OCI-LY1 (cell line): ENCODE measurements around the gene RHOBTB3.

Source experiments
- H2AFZ ChIP-seq: fragments of 200-600 bp; sonication (generic), shearing (Covaris generic); 2 replicates; pipeline ENCODE4 v1.6.0; 2014; ENCODE audit warnings: antibody characterized with exemption, mild to moderate bottlenecking, low read length
- H3F3A ChIP-seq: fragments of 200-600 bp; sonication (generic), shearing (Covaris generic); 2 replicates; pipeline ENCODE4 v1.6.0; 2014; ENCODE audit warnings: mild to moderate bottlenecking, antibody characterized with exemption, low read length, moderate library complexity; ENCODE audit not compliant: insufficient read depth
- H3K27ac ChIP-seq: fragments of 200-600 bp; sonication (generic); 2 replicates; pipeline ENCODE4 v1.5.1; 2014; ENCODE audit warnings: low read length, mixed run types, mild to moderate bottlenecking, low read depth; ENCODE audit not compliant: poor library complexity, severe bottlenecking
- H3K27me3 ChIP-seq: fragments of 200-600 bp; sonication (generic); 2 replicates; pipeline ENCODE4 v1.6.0; 2014; ENCODE audit warnings: antibody characterized with exemption, mild to moderate bottlenecking, low read length, moderate library complexity; ENCODE audit not compliant: insufficient read depth
- H3K36me3 ChIP-seq: fragments of 200-600 bp; sonication (generic); 2 replicates; pipeline ENCODE4 v1.6.1; 2014; ENCODE audit warnings: mild to moderate bottlenecking, antibody characterized with exemption, low read length, moderate library complexity, mixed read lengths; ENCODE audit not compliant: insufficient read depth
- H3K4me1 ChIP-seq: fragments of 200-600 bp; sonication (generic); 2 replicates; pipeline ENCODE4 v1.5.1; 2014; ENCODE audit warnings: mild to moderate bottlenecking, low read length, moderate library complexity; ENCODE audit not compliant: insufficient read depth, severe bottlenecking
- H3K4me2 ChIP-seq: fragments of 200-600 bp; sonication (generic), shearing (Covaris generic); 2 replicates; pipeline ENCODE4 v1.6.1; 2014; ENCODE audit warnings: low read length
- H3K4me3 ChIP-seq: fragments of 200-600 bp; sonication (generic); 2 replicates; pipeline ENCODE4 v1.5.1; 2014; ENCODE audit warnings: low read length, low read depth, mild to moderate bottlenecking, mixed read lengths; ENCODE audit not compliant: poor library complexity, severe bottlenecking
- H3K79me2 ChIP-seq: fragments of 200-600 bp; shearing (Covaris generic); 2 replicates; pipeline ENCODE4 v1.6.1; 2016; ENCODE audit warnings: mixed run types, low read length, mixed read lengths; ENCODE audit not compliant: insufficient read depth
- H3K9ac ChIP-seq: fragments of 200-600 bp; sonication (generic), shearing (Covaris generic); 2 replicates; pipeline ENCODE4 v1.6.1; 2014; ENCODE audit warnings: mild to moderate bottlenecking, low read length, mixed read lengths
- H3K9me2 ChIP-seq: fragments of 200-600 bp; sonication (generic), shearing (Covaris generic); 2 replicates; pipeline ENCODE4 v1.6.1; 2014; ENCODE audit warnings: low read depth, mild to moderate bottlenecking, low read length, mixed read lengths
- H3K9me3 ChIP-seq: fragments of 200-600 bp; shearing (Covaris generic); 2 replicates; pipeline ENCODE4 v1.6.1; 2014; ENCODE audit warnings: low read length, mixed read lengths
- H4K20me1 ChIP-seq: fragments of 200-600 bp; sonication (generic), shearing (Covaris generic); 2 replicates; pipeline ENCODE4 v1.6.0; 2016; ENCODE audit warnings: mild to moderate bottlenecking, low read length; ENCODE audit not compliant: insufficient read depth
- CTCF ChIP-seq: fragments of 200-600 bp; sonication (generic), shearing (Covaris generic); IDR thresholded peaks from 2 replicates; pipeline ENCODE4 v1.5.1; 2017; ENCODE audit warnings: mild to moderate bottlenecking, antibody characterized with exemption, low read length, moderate library complexity, mixed read lengths
- EZH2 ChIP-seq: fragments of 200-600 bp; sonication (generic), shearing (Covaris generic); IDR thresholded peaks from 2 replicates; pipeline ENCODE4 v1.8.0; 2017; ENCODE audit warnings: borderline replicate concordance, mixed run types, mild to moderate bottlenecking, antibody characterized with exemption, low read length, moderate library complexity, mixed read lengths

The RHOBTB3 gene

GRCh38 chr5:95686651-95687050 lies 44.5 kb upstream of the RHOBTB3 start:
- Histone ChIP-seq H3K9me2 (no peaks in the 10 kb centered on the region), H3K4me3 (no peak overlapping the region), H3F3A (no peaks in the 10 kb centered on the region), H3K9me3 (no peaks in the 10 kb centered on the region), H3K4me1 (no peaks in the 10 kb centered on the region), H4K20me1 (no peaks in the 10 kb centered on the region), H3K27me3 (no peaks in the 10 kb centered on the region), H3K4me2 (no peak overlapping the region), H3K27ac (no peak overlapping the region), H3K9ac (no peak overlapping the region), H3K36me3 (no peaks in the 10 kb centered on the region), H2AFZ (no peak overlapping the region), H3K79me2 (no peaks in the 10 kb centered on the region)
- TF ChIP-seq EZH2 (no peak), CTCF (no peak)

GRCh38 chr5:95689680-95690079 lies 41.5 kb upstream of the RHOBTB3 start:
- H3K9me3 ChIP-seq: no peaks in the 10 kb centered on the region
- H3F3A ChIP-seq: no peaks in the 10 kb centered on the region
- H4K20me1 ChIP-seq: no peaks in the 10 kb centered on the region
- H3K9ac ChIP-seq: no peak overlapping the region
- no peak overlapping the region for H2AFZ ChIP-seq
- H3K4me3 ChIP-seq: no peak overlapping the region
- no peak overlapping the region for H3K4me2 ChIP-seq
- no peaks in the 10 kb centered on the region for H3K4me1 ChIP-seq
- no peaks in the 10 kb centered on the region for H3K36me3 ChIP-seq
- no peaks in the 10 kb centered on the region for H3K9me2 ChIP-seq
- no peak for TF ChIP-seq EZH2
- TF ChIP-seq CTCF: no peak
- no peak overlapping the region for H3K27ac ChIP-seq
- H3K27me3 ChIP-seq: no peaks in the 10 kb centered on the region
- no peaks in the 10 kb centered on the region for H3K79me2 ChIP-seq

GRCh38 chr5:95690333-95690732 lies 40.8 kb upstream of the RHOBTB3 start:
- no peaks in the 10 kb centered on the region for H3K4me1 ChIP-seq
- H3K9me3 ChIP-seq: no peaks in the 10 kb centered on the region
- H3K4me3 ChIP-seq: no peak overlapping the region
- H3K27me3 ChIP-seq: no peaks in the 10 kb centered on the region
- H4K20me1 ChIP-seq: no peaks in the 10 kb centered on the region
- H3K4me2 ChIP-seq: no peak overlapping the region
- TF ChIP-seq EZH2: no peak
- TF ChIP-seq CTCF: no peak
- no peaks in the 10 kb centered on the region for H3K36me3 ChIP-seq
- no peaks in the 10 kb centered on the region for H3K79me2 ChIP-seq
- H3K9me2 ChIP-seq: no peaks in the 10 kb centered on the region
- H3K27ac ChIP-seq: no peak overlapping the region
- no peaks in the 10 kb centered on the region for H3F3A ChIP-seq
- no peak overlapping the region for H3K9ac ChIP-seq
- H2AFZ ChIP-seq: no peak overlapping the region
